Hematopoietic multipotent progenitor cell treated with erythropoietin and hydrocortisone succinate and interleukin-3 and kit ligand, for 17 days (in vitro differentiated cells): ENCODE measurements around the gene GRAMD1A.
"Not testable (repeated sequence)": the region's sequence is repeated elsewhere in the genome, so short reads cannot be mapped to it uniquely, and the experiment has no call there.

Source experiments
- DNase-seq: peaks from one replicate; pipeline ENCODE4 v3.0.0-alpha.2; 2015; ENCODE audit warnings: low spot score

GRAMD1A gene

GRCh38 chr19:34979819-34980640, 20.1 kb upstream of the GRAMD1A start:
- no peak for DNase-seq

- no peak for DNase-seq
Measured at GRCh38 chr19:34982275-34982674, 17.8 kb upstream of the GRAMD1A start.

GRCh38 chr19:34983786-34984185, 16.3 kb upstream of the GRAMD1A start:
- no peak for DNase-seq

GRCh38 chr19:34984287-34984686, 15.8 kb upstream of the GRAMD1A start:
- DNase-seq = no peak

- no peak for DNase-seq
Measured at GRCh38 chr19:34985249-34986022, 14.7 kb upstream of the GRAMD1A start.

GRCh38 chr19:34988119-34988518, 12.0 kb upstream of the GRAMD1A start:
- no peak for DNase-seq

GRCh38 chr19:34989298-34989697, 10.8 kb upstream of the GRAMD1A start:
- no peak for DNase-seq

- DNase-seq = no peak
Measured at GRCh38 chr19:34990578-34991192, 9.4 kb upstream of the GRAMD1A start.

- no peak for DNase-seq
Measured at GRCh38 chr19:34991542-34992333, 8.4 kb upstream of the GRAMD1A start.

GRCh38 chr19:34992582-34992981, 7.5 kb upstream of the GRAMD1A start:
- not testable (repeated sequence) for DNase-seq

GRCh38 chr19:34994286-34994642, 5.9 kb upstream of the GRAMD1A start:
- no peak for DNase-seq

- DNase-seq = no peak
Measured at GRCh38 chr19:34994643-34995541, 5.2 kb upstream of the GRAMD1A start.

GRCh38 chr19:34995551-34995950, 4.6 kb upstream of the GRAMD1A start:
- no peak for DNase-seq

GRCh38 chr19:34997071-34997617, 3.0 kb upstream of the GRAMD1A start:
- DNase-seq = no peak

GRCh38 chr19:34998224-34998623, 1.9 kb upstream of the GRAMD1A start:
- DNase-seq = not testable (repeated sequence)

GRCh38 chr19:34998777-34999497, 1.2 kb upstream of the GRAMD1A start:
- DNase-seq = no peak

GRCh38 chr19:35000338-35000646, 169 bp downstream of the GRAMD1A start:
- no peak for DNase-seq

- no peak for DNase-seq
Measured at GRCh38 chr19:35000647-35001501, 751 bp downstream of the GRAMD1A start.

GRCh38 chr19:35002037-35002535, 2.0 kb downstream of the GRAMD1A start:
- no peak for DNase-seq
